Hepatocyte (in vitro differentiated cells): ENCODE results near the gene GABBR2. TPM values are rescaled to one million over a fixed set of nuclear protein-coding genes. Genes with fewer than 3 reads are reported as not detected.

Source experiments
- DNase-seq: peaks from one replicate; pipeline ENCODE4 v3.0.0-alpha.2; 2016; ENCODE audit warnings: low spot score
- H2AFZ ChIP-seq: fragments of 200-600 bp; sonication (generic); 2 replicates; pipeline ENCODE4 v1.6.0; 2016; ENCODE audit warnings: antibody characterized with exemption, mild to moderate bottlenecking
- H3K27ac ChIP-seq: fragments of 200-600 bp; sonication (generic); 2 replicates; pipeline ENCODE4 v1.5.1; 2016; ENCODE audit warnings: mild to moderate bottlenecking
- H3K27me3 ChIP-seq: fragments of 200-600 bp; sonication (generic); 2 replicates; pipeline ENCODE4 v1.6.1; 2016
- H3K36me3 ChIP-seq: fragments of 200-600 bp; sonication (generic); replicated peaks from 2 replicates; pipeline ENCODE4 v1.5.1; 2016; ENCODE audit warnings: low read depth; ENCODE audit not compliant: insufficient read depth
- H3K4me1 ChIP-seq: fragments of 200-600 bp; sonication (generic); 2 replicates; pipeline ENCODE4 v1.5.1; 2016; ENCODE audit warnings: mild to moderate bottlenecking, moderate library complexity; ENCODE audit not compliant: insufficient read depth
- H3K4me2 ChIP-seq: fragments of 200-600 bp; sonication (generic); 2 replicates; pipeline ENCODE4 v1.6.0; 2016
- H3K4me3 ChIP-seq: fragments of 200-600 bp; sonication (generic); 2 replicates; pipeline ENCODE4 v1.5.1; 2016; ENCODE audit warnings: mild to moderate bottlenecking
- H3K79me2 ChIP-seq: fragments of 200-600 bp; sonication (generic); 2 replicates; pipeline ENCODE4 v1.6.0; 2017; ENCODE audit warnings: mild to moderate bottlenecking
- H3K9me2 ChIP-seq: fragments of 200-600 bp; sonication (generic); replicated peaks from 2 replicates; pipeline ENCODE4 v1.6.0; 2017; ENCODE audit warnings: mild to moderate bottlenecking; ENCODE audit not compliant: insufficient read depth
- H3K9me3 ChIP-seq: fragments of 200-600 bp; sonication (generic); 2 replicates; pipeline ENCODE4 v1.5.1; 2016; ENCODE audit warnings: low read depth, mild to moderate bottlenecking
- H4K20me1 ChIP-seq: fragments of 200-600 bp; sonication (generic); 2 replicates; pipeline ENCODE4 v1.6.0; 2016; ENCODE audit warnings: mild to moderate bottlenecking; ENCODE audit not compliant: insufficient read depth, poor library complexity, severe bottlenecking
- EZH2 ChIP-seq: fragments of 200-600 bp; sonication (generic); IDR thresholded peaks from 2 replicates; pipeline ENCODE4 v1.6.1; 2016; ENCODE audit warnings: antibody characterized with exemption, mild to moderate bottlenecking, borderline replicate concordance
- EZH2phosphoT487 ChIP-seq: fragments of 200-600 bp; sonication (generic); IDR thresholded peaks from one replicate; pipeline ENCODE4 v1.6.1; 2018; ENCODE audit warnings: antibody characterized with exemption, mild to moderate bottlenecking, low read depth, moderate library complexity; ENCODE audit not compliant: unreplicated experiment, severe bottlenecking
- WGBS: methylation state at CpG from one replicate; pipeline ENCODE4 v1.1.6; 2016; ENCODE audit warnings: low lambda C conversion rate; ENCODE audit errors: missing lambda C conversion rate; 5-methylcytosine and 5-hydroxymethylcytosine counted together
- polyA plus RNA-seq: library from polyadenylated mRNA; unstranded; fragments of >200 nt; fragmentation: Nextera tagmentation; extraction: Ambion mirVana; gene quantifications from 2 replicates; pipeline ENCODE4 v1.2.1, GENCODE V29; 2016
- total RNA-seq: library from RNA; depleted of rRNA; stranded (reverse); fragments of >200 nt; gene quantifications from 2 replicates; pipeline ENCODE4 v1.2.3, GENCODE V29; 2014
- TF ChIP-seq, protein P1 (sequence below): fragments of 200-600 bp; sonication (generic); IDR thresholded peaks from 2 replicates; pipeline ENCODE4 v1.5.1; 2016; ENCODE audit warnings: antibody characterized with exemption, mild to moderate bottlenecking; ENCODE audit not compliant: poor library complexity

The GABBR2 gene
- total and polyA plus RNA-seq, 2 experiments from 2014 or later, result 0.20 to 0.28 TPM

DNA sequence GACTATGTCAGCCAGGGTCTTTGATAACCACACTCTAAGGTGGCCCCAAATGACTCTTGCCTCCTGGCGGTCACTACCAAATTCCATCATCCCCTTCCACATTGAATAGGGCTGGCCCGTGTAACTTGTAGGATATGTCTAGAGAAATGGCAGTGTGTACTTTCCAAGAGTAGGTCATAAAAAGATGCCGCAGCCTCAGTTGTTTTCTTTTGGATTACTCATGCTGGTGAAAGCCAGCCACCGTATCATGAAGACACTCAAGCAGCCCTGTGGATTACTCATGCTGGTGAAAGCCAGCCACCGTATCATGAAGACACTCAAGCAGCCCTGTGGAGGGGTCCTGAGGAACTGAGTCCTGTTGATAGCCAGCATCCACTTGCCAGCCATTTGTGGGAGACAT is 281.2 kb downstream of the GABBR2 start:
- WGBS, result 70% methylated on average over 5 of the region's 5 CpGs
- H4K20me1 ChIP-seq, result no peaks in the 10 kb centered on the region
- H3K9me2 ChIP-seq, result no peaks in the 10 kb centered on the region
- no peak overlapping the region for H2AFZ ChIP-seq
- TF ChIP-seq EZH2 (no peak), EZH2phosphoT487 (no peak)
- TF ChIP-seq, protein P1, sequence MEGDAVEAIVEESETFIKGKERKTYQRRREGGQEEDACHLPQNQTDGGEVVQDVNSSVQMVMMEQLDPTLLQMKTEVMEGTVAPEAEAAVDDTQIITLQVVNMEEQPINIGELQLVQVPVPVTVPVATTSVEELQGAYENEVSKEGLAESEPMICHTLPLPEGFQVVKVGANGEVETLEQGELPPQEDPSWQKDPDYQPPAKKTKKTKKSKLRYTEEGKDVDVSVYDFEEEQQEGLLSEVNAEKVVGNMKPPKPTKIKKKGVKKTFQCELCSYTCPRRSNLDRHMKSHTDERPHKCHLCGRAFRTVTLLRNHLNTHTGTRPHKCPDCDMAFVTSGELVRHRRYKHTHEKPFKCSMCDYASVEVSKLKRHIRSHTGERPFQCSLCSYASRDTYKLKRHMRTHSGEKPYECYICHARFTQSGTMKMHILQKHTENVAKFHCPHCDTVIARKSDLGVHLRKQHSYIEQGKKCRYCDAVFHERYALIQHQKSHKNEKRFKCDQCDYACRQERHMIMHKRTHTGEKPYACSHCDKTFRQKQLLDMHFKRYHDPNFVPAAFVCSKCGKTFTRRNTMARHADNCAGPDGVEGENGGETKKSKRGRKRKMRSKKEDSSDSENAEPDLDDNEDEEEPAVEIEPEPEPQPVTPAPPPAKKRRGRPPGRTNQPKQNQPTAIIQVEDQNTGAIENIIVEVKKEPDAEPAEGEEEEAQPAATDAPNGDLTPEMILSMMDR, result no peak
- H3K4me3 ChIP-seq, result no peak overlapping the region
- DNase-seq, result peak; percentile 22
- H3K4me1 ChIP-seq, result no peaks in the 10 kb centered on the region
- H3K4me2 ChIP-seq, result no peak overlapping the region
- no peaks in the 10 kb centered on the region for H3K36me3 ChIP-seq
- H3K27ac ChIP-seq, result no peak overlapping the region
- H3K9me3 ChIP-seq, result no peaks in the 10 kb centered on the region
- H3K79me2 ChIP-seq, result no peaks in the 10 kb centered on the region
- no peaks in the 10 kb centered on the region for H3K27me3 ChIP-seq

DNA sequence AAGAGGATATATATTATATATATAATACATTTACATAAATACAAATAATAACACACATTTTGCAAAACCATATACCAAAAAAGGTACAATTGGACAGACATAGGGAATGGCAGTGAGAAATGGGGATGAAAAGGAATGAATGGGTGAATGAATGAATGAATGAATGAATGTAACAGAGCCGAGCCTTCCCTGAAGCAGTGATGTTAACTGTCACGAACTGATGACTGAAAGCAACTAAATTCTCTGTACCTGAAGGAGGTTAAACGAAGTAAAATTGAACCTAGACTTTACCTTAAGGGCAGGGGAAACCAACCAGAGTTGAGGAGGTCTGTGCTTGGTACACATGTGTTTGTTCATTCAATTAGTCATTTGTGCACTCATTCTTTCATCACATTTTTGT is 283.7 kb downstream of the GABBR2 start:
- Histone ChIP-seq H3K79me2 (no peaks in the 10 kb centered on the region), H3K4me1 (no peaks in the 10 kb centered on the region), H3K36me3 (no peaks in the 10 kb centered on the region), H3K4me3 (no peak overlapping the region), H3K9me3 (no peaks in the 10 kb centered on the region), H4K20me1 (no peaks in the 10 kb centered on the region), H3K4me2 (no peak overlapping the region), H3K27me3 (no peaks in the 10 kb centered on the region), H2AFZ (no peak overlapping the region), H3K9me2 (no peaks in the 10 kb centered on the region), H3K27ac (no peak overlapping the region)
- 86% methylated on average over 3 of the region's 3 CpGs for WGBS
- TF ChIP-seq, protein P1, result no peak
- TF ChIP-seq EZH2, result no peak
- no peak for TF ChIP-seq EZH2phosphoT487
- DNase-seq, result no peak

- no peaks in the 10 kb centered on the region for H3K27me3 ChIP-seq
- H3K4me3 ChIP-seq, result no peak overlapping the region
- no peaks in the 10 kb centered on the region for H4K20me1 ChIP-seq
- no peaks in the 10 kb centered on the region for H3K36me3 ChIP-seq
- no peaks in the 10 kb centered on the region for H3K79me2 ChIP-seq
- H3K27ac ChIP-seq, result no peak overlapping the region
- WGBS, result 82% methylated on average over 5 of the region's 5 CpGs
- no peak overlapping the region for H2AFZ ChIP-seq
- no peak overlapping the region for H3K4me2 ChIP-seq
- no peaks in the 10 kb centered on the region for H3K9me2 ChIP-seq
- H3K4me1 ChIP-seq, result no peaks in the 10 kb centered on the region
- TF ChIP-seq, protein P1, result no peak
- TF ChIP-seq EZH2 (no peak), EZH2phosphoT487 (no peak)
- H3K9me3 ChIP-seq, result no peaks in the 10 kb centered on the region
- no peak for DNase-seq
Observed at GRCh38 chr9:98419260-98419603, 289.5 kb downstream of the GABBR2 start.
